Right ventricle myocardium inferior (tissue), 1 donor: ENCODE data around the gene OR51A2. TPM values are rescaled to one million over a fixed set of nuclear protein-coding genes. Genes with fewer than 3 reads are reported as not detected.
"Not testable (repeated sequence)": the region's sequence is repeated elsewhere in the genome, so short reads cannot be mapped to it uniquely, and the experiment has no call there.

ENCODE experiments used
- ATAC-seq: fragments of 200-7000 bp; cut with Tn5 transposase; one replicate; pipeline ENCODE4 v1.9.1; 2020; ENCODE audit warnings: mild to moderate bottlenecking, moderate library complexity
- DNase-seq: peaks from one replicate; pipeline ENCODE4 v3.0.0; 2021; ENCODE audit errors: missing footprints
- intact Hi-C: fragments of 100-400 bp; cut with DNase I; formaldehyde crosslinking; loops from one replicate; pipeline ENCODE4 v1.11.0; 2022
- long read RNA-seq: library from polyadenylated mRNA; unstranded; transcript quantifications from one replicate; pipeline ENCODE4 v2.0.0, GENCODE V29; 2021
- total RNA-seq: library from RNA; stranded (reverse); fragmentation: NEBNext Ultra II Directional; extraction: Animal tissue kit (Norgen Biotek cat#: 25700); gene quantifications from one replicate; pipeline ENCODE4 v1.2.1, GENCODE V29; 2021
- donor health status: DM: no; HTN: yes; CAD: no; lungs with severe emphysema.

OR51A2 gene
- not detected for total RNA-seq
- long read RNA-seq = 0 reads

DNA sequence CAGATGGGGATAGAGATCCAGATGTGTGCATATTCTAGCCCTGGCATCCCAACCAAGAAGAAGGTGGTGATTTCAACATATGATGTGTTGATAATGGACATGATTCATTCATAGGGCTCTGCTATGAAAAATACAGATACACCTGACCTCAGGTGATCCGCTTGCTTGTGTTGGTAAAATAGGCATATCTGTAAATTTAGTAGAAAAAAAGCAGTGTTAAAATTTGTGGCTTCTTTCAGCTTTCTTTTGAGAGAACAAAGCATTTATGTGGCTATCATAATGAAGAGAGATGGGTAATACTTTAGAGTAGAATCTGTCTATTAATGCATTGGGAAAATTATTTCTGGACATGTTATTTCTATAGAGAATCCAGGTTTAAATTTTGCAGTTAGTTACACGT lies at the start of gene OR51A2:
TSS of gene OR51A2 (minus strand) at position 101 of the 400 bp plus-strand sequence. CDS start at position 101, 0 bp downstream.
- DNase-seq, intact Hi-C loops, ATAC-seq: not testable (repeated sequence)

GRCh38 chr11:5004424-5005274 lies 49.1 kb upstream of the OR51A2 start:
- DNase-seq (peak; percentile 69), ATAC-seq (no peak)
- intact Hi-C loops = loop anchor here (5.0 to 10.0 kb wide), 3 partner anchors 160 to 822 kb away; partner anchors contain the start of genes OR51D1 and OR51S1

DNA sequence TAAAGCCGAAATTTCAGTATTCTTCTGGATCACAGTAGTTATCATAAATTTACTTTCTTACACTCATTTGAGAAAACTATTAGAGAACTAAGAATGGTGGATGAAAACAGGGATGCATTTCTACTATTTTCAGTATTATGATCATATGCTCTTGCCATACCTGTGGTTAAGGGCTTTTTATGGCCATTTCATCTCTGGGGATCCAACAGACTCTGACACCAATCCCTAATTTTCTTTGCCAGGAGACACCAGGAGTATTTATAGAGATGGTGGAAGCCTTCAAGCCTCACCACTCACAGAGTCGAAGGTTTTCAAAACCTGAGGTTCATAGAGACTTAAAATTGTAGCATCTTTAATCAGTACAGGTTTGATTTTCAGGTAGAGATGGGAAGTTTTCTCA lies 39.0 kb upstream of the OR51A2 start, which contains the start of gene OR51L1:
TSS of gene OR51L1 (plus strand) at position 301 of the 400 bp plus-strand sequence. CDS start 4,132 bp downstream, outside the sequence.
- intact Hi-C loops = no loop called here
- DNase-seq (no peak), ATAC-seq (no peak)

DNA sequence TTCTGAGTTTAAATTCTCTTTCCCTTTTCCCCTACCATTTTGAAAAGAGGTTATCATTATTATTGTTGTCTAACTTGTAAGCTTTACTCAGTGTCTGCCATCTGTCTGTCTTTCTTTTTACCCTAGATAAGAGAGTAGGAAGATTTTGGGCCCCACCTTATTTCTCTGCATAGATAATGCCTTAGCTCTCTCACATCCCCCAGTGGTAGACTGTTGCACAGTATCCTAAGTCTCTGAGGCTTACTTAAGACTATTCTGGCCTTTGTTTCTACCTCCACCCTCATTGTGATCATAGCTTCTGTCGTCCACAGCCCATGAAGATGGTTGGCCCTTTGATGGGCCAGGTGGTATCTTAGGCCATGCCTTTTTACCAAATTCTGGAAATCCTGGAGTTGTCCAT lies 35.5 kb upstream of the OR51A2 start:
- ATAC-seq (no peak), DNase-seq (no peak)
- intact Hi-C loops = no loop called here

DNA sequence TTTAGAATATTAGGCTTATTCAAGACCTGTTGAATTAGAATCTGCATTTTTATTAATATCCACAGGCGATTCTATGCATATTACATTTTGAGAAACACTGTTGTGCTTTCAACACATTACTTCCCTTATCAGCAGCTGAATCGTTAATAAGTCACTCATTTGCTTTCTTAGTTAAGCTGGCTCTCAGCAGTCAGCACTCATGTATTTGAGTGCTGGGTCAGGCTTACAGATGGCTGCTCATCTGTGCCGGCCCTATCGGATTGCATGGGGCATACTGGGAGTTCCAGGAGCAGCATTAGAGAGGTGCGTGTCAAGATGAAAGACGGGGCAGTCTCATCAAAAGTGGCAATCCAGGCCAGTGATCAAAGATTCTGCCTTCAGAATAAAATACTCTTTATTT lies 28.3 kb upstream of the OR51A2 start:
- DNase-seq (no peak), ATAC-seq (no peak)
- intact Hi-C loops = no loop called here

GRCh38 chr11:4982678-4983077 lies 27.2 kb upstream of the OR51A2 start:
- ATAC-seq (no peak), DNase-seq (no peak)
- intact Hi-C loops = no loop called here

- ATAC-seq (no peak), DNase-seq (no peak)
- intact Hi-C loops = no loop called here
These were observed 23.5 kb upstream of the OR51A2 start for GRCh38 chr11:4979036-4979435.

DNA sequence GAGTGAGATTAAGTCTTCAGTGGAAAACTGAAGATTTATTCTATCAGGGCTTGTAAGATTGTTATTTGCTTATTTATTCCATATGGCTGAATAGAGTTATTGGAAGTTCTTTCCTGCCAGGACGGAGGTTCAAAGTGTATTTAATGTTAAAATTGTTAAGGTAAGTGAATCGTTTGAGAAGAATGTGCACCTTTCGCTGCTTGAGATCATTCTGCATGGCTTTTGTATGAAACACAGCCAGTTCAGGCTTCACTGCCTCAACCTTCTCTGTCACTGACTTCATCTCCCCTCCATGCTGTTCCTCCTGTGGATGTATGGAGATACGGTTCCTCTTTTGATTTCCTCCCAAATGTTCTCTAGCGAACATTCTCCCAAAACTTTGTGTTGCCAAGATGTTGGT lies 19.9 kb upstream of the OR51A2 start:
- ATAC-seq (no peak), DNase-seq (no peak)
- intact Hi-C loops = no loop called here

- no peak for DNase-seq
- intact Hi-C loops = no loop called here
- no peak for ATAC-seq
These were observed 7.3 kb upstream of the OR51A2 start for GRCh38 chr11:4962816-4963215.

- DNase-seq (no peak), ATAC-seq (no peak)
- intact Hi-C loops = no loop called here
These were observed 5.4 kb upstream of the OR51A2 start for GRCh38 chr11:4960877-4961276.

- no peak for DNase-seq
- no peak for ATAC-seq
- intact Hi-C loops = no loop called here
These were observed 1.9 kb upstream of the OR51A2 start for GRCh38 chr11:4957396-4957795.

DNA sequence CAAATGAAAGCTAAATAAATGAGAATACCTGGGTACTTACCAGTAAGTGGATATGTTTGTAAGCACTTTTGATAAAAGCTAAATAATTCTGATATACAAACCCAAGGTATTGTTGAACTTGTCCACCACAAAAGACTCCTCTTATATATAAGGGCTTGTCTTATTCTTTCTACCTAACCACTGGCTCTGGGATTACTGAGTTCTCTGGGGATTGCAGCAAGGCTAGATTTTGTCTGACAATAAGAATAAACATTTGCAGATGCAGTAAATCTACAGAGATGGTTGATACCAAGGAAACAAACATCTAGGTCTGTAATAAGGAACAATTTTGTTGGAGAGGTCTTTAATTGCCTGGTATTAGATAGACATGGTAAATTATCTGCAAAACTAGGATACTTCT lies 8.0 kb downstream of the OR51A2 start, which contains the start of gene OR51A4:
TSS of gene OR51A4 (minus strand) at position 101 of the 400 bp plus-strand sequence. CDS start 505 bp downstream, outside the sequence.
- no peak for DNase-seq
- no peak for ATAC-seq
- intact Hi-C loops = no loop called here

DNA sequence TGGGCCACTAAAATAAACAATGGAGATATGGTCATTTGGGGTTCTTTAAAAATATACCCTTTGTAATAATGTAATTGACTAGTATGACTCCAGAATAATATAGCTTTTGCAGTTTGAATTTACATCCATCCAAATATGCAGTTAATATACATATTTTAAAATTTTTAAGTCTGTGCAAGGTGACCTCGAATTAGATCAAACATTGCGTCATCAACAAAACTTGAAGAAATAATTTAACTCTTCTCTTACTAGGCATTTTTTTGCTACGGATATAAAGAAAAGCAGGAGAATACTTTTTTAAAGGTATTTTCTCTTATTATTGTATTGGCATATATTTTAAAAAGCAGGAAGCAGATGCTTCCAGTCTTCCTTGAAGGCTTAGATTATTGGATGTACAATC lies 18.8 kb downstream of the OR51A2 start:
- no peak for DNase-seq
- intact Hi-C loops = no loop called here
- no peak for ATAC-seq

DNA sequence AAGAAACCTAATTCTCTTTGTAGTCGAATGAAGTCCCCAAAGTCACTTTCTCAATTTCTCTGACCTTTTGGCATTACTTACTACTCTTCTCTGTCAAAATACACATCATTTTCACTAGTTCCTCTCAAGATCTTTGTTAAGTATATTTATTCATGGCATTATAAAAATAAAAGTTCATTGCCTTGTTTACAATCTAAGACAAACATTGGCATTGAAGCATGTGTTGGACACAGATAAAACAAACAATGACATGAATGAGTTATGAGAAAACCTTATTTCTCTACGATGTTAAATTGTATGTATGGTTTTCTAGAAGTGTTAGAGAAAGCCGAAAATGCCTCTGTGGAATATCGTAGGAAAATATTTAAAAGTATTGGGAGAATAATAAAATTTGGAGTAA lies 22.8 kb downstream of the OR51A2 start:
- ATAC-seq = no peak
- intact Hi-C loops = no loop called here

DNA sequence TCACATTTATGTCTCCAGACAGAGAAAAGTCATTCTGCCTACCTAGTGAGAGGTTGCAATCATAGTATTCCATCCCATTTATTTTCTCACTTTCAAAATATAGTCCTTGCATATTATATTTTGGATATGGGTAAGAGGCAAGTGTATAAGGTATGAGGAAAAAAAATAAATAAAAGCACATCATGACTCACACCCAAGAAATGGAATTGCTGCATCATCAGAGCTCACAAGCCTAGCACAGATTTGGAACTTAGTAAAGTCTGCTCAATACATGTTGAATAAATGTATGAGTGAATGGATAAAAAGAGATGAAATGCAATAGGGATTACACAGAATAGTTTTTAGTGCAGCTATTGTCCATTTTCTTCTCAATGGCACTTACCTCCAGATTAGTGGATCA lies 28.9 kb downstream of the OR51A2 start:
- DNase-seq (no peak), ATAC-seq (no peak)
- intact Hi-C loops = no loop called here

More for the DNA sequence above, 22.8 kb downstream of the OR51A2 start:
- DNase-seq = no peak

- ATAC-seq = no peak
- DNase-seq = no peak
- intact Hi-C loops = no loop called here
These were observed 31.3 kb downstream of the OR51A2 start, which contains the start of gene OR51G1 for GRCh38 chr11:4924239-4924638. TSS of gene OR51G1 (minus strand) at chr11:4924339. CDS start at chr11:4924339, 0 bp downstream.

DNA sequence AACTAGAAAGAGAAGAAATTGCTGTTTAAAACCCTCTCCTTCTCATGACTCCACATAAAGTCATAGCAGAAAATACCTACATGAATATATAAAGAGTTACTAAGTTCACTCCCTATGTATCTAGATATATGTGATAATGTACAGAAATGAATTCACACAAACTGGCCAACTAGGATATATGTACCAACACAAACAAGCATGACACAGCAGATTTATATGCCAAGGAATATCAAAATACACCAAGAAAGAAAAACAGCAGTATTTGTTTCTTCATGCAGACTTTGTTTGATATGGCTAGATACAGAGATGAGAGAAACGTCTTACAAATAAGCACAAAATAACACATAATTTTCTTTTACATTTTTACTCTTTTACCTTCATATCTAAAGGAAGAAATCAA lies 33.2 kb downstream of the OR51A2 start:
- intact Hi-C loops = no loop called here
- no peak for DNase-seq
- ATAC-seq = no peak

DNA sequence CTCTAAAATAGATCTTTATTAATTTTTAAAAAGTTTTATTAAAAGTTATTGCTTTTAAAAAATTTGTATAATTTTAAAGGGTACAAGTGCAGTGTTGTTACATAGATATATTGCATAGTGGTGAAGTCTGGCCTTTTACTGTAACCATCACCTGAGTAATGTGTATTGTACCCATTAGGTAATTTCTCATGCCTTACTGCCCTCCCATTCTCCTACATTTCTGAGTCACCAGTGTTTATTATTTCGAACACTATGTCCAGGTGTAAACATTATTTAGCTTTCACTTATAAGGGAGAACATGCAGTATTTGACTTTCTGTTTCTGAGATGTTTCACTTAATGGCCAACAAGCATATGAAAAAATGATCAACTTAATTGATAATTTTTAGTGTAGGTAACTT lies 33.7 kb downstream of the OR51A2 start:
- no peak for ATAC-seq
- DNase-seq = no peak
- intact Hi-C loops = no loop called here

DNA sequence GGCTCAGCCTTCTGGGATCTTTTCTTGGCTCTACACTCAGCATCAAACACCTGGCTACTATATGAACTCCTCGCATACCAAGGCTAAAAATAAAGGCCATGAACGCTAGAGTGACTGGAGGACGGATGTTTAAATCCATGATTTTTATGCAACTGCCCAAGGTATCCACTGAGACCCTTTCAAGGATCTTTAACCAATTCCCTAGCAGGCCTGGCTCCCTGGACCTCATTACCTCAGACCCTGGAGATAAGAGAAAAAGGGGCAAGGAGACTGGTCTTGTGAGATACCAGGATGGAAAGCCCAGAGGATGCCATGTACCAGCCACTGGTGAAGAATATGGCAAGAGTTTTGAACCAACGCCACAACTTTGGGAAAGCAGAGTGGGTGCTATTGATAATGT lies 36.3 kb downstream of the OR51A2 start, which contains the start of gene OR51G2:
TSS of gene OR51G2 (minus strand) at position 101 of the 400 bp plus-strand sequence. CDS start 3,687 bp downstream, outside the sequence.
- intact Hi-C loops = no loop called here
- no peak for ATAC-seq
- no peak for DNase-seq

DNA sequence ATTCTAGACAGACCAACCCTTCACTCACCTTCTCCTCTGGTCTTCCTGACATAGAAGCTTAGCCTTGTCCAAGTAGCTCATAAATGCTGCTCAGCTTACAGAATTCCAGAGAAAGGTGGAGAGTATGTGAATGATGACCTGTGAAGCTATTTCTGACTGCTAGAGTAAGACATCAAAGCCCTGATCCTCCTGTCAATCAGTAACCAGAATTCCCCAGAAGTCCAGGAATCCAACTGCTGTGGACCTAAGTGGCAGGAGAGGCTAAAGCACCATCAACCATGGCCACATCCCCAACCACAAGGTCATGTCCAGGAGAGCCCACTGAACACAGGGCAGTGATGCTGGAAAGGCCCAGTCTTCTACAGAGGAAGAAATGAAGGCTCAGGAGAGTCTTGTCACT lies 38.9 kb downstream of the OR51A2 start:
- ATAC-seq (no peak), DNase-seq (no peak)
- intact Hi-C loops = no loop called here
